ENCODE results near the gene DAZAP2.
"Not testable (repeated sequence)": the region's sequence is repeated elsewhere in the genome, so short reads cannot be mapped to it uniquely, and the experiment has no call there.

The DAZAP2 gene

GRCh38 chr12:51281202-51281924 lies 42.7 kb downstream of the DAZAP2 start:
- DNase-seq (ENCODE audit: low read depth, low spot score), result no peak
- H3K4me3 ChIP-seq (ENCODE audit: low read length), result no peak overlapping the region

GRCh38 chr12:51285843-51286242 lies 47.2 kb downstream of the DAZAP2 start:
- no peak overlapping the region for H3K4me3 ChIP-seq (ENCODE audit: low read length)
- no peak for DNase-seq (ENCODE audit: low read depth, low spot score)

GRCh38 chr12:51291603-51292513 lies 53.2 kb downstream of the DAZAP2 start:
- not testable (repeated sequence) for H3K4me3 ChIP-seq (ENCODE audit: low read length); DNase-seq (ENCODE audit: low read depth, low spot score)
